ENCODE data around the gene S100A14. TPM values are rescaled to one million over a fixed set of nuclear protein-coding genes. Genes with fewer than 3 reads are reported as not detected.
A peak's percentile ranks its signal among the peaks of the same experiment; 100 is the strongest.

Gene S100A14
- polyA plus RNA-seq, 1 experiment: not detected

- no peak overlapping the region for H3K4me3 ChIP-seq (ENCODE audit: low read depth, low read length)
- TF ChIP-seq CTCF (IDR thresholded peaks at IDR 0.05; ENCODE audit: insufficient read depth, low read depth, low read length): no peak
- POLR2A ChIA-PET: no interaction called here
- DNase-seq (ENCODE audit: low read depth): no peak
- H3K36me3 ChIP-seq (ENCODE audit: control insufficient read depth, insufficient read depth, low read length): peaks cover 26% of the 10 kb centered on the region
- no peaks in the 10 kb centered on the region for H3K27me3 ChIP-seq (ENCODE audit: control insufficient read depth, insufficient read depth, low read length)
- CTCF ChIA-PET: interaction anchor here (1.3 to 1.4 kb wide), 2 partner anchors 9 to 128 kb away, joined by 4 to 5 read pairs; no protein-coding TSS in a partner anchor
Observed at GRCh38 chr1:153638261-153638660, 22.1 kb upstream of the S100A14 start.

GRCh38 chr1:153636312-153636711 is 20.2 kb upstream of the S100A14 start:
- Histone ChIP-seq H3K27me3 (ENCODE audit: control insufficient read depth, insufficient read depth, low read length) (no peaks in the 10 kb centered on the region), H3K36me3 (ENCODE audit: control insufficient read depth, insufficient read depth, low read length) (peaks cover 18% of the 10 kb centered on the region), H3K4me3 (ENCODE audit: low read depth, low read length) (no peak overlapping the region)
- ChIA-PET POLR2A (no interaction called here), CTCF (interaction anchor here (0.6 kb wide), 1 partner anchor 223 kb away, joined by 3 read pairs; no protein-coding TSS in a partner anchor)
- no peak for TF ChIP-seq CTCF (IDR thresholded peaks at IDR 0.05; ENCODE audit: insufficient read depth, low read depth, low read length)
- no peak for DNase-seq (ENCODE audit: low read depth)

DNA sequence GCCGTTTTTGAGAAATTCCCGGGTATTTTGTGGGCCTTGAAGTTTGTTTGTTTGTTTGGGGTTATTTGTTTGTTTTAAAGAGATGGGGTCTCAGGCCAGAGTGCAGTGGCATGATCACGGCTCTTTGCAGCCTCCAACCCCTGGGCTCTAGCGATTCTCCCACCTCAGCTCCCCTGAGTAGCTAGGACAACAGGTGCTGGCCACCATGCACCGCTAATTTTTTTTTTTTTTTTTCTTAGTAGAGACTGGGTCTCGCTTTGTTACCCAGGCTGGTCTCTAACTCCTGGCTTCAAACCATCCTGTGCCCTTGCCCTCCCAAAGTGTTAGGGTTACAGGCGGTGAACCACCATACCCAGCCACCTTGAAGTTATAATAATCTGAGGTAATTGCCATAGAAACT is 19.7 kb upstream of the S100A14 start:
- TF ChIP-seq CTCF (IDR thresholded peaks at IDR 0.05; ENCODE audit: insufficient read depth, low read depth, low read length): no peak
- ChIA-PET CTCF (interaction anchor here (0.6 to 1.4 kb wide), 3 partner anchors 15 to 284 kb away, joined by 3 to 4 read pairs (median 3); no protein-coding TSS in a partner anchor), POLR2A (interaction anchor here (0.5 kb wide), 1 partner anchor 36 kb away, joined by 5 read pairs; no protein-coding TSS in a partner anchor)
- DNase-seq (ENCODE audit: low read depth): no peak
- H3K4me3 ChIP-seq (ENCODE audit: low read depth, low read length): no peak overlapping the region
- H3K27me3 ChIP-seq (ENCODE audit: control insufficient read depth, insufficient read depth, low read length): no peaks in the 10 kb centered on the region
- H3K36me3 ChIP-seq (ENCODE audit: control insufficient read depth, insufficient read depth, low read length): peaks cover 16% of the 10 kb centered on the region

DNA sequence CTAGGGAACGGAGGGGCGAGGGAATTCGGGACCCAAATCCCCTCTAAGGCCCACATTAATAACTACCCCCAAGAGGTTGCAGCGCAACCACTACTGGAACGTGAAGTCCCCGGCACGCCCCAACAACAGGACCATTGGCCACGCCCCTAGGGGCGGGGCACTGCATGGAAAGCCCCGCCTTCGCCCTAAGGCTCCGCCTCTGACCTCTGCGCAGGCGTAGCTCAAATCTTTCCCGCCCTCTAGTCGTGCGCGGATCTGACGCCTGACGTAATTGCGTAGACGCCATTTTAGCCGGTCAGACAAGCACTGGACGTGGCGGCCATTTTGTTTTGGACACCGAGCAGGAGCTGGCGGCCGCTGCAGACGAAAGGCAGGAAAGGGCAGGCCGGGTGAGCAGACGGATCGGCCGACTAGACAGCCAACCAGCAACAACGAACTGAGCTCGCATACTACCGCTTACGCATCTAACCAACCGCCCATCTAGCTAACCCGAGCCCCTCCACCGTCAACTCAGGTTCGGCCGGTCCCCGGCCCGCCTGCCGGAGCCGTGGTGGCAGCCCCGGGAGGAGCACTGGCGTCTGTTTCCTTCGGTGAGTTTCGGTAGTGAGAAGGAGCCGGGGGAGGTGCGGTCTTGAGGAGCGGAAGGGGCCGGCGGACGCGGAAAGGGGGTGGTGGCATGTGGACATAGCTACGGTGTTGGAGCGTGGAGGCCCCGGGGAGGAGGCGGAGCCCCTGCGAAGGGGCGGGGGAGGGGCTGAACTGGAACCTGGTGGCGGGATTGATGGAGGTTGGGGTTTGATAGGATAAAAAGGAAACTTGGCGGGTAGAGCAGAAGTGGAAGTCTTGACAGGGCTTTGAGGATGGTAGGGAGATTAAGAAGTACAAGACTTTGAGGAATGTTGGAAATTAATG is 17.9 kb upstream of the S100A14 start, which contains the start of gene CHTOP:
CHTOP (plus strand) TSS at position 313 of the 912 bp plus-strand sequence. CDS start 2,523 bp downstream, outside the sequence.
- peaks cover 12% of the 10 kb centered on the region for H3K36me3 ChIP-seq (ENCODE audit: control insufficient read depth, insufficient read depth, low read length)
- no peak; the same call in 1 of the 2 replicates for TF ChIP-seq CTCF (IDR thresholded peaks at IDR 0.05; ENCODE audit: insufficient read depth, low read depth, low read length)
- ChIA-PET CTCF (interaction anchor here (0.5 to 2.0 kb wide), 15 partner anchors 8 to 124 kb away, joined by 3 to 17 read pairs (median 4); partner anchors contain the start of gene S100A14), POLR2A (interaction anchor here (0.6 to 1.5 kb wide), 5 partner anchors 13 to 101 kb away, joined by 3 to 8 read pairs (median 5); partner anchors contain the start of genes S100A16 and S100A6)
- peak; percentile 88 for DNase-seq (ENCODE audit: low read depth)
- no peaks in the 10 kb centered on the region for H3K27me3 ChIP-seq (ENCODE audit: control insufficient read depth, insufficient read depth, low read length)
- peak within 1 kb of the TSS; percentile 80 for H3K4me3 ChIP-seq (ENCODE audit: low read depth, low read length)

Data from BJ (cell line).